GM19193 (cell line): ENCODE results near the gene RNF126.
A peak's percentile ranks its signal among the peaks of the same experiment; 100 is the strongest.

Experiments
- POLR2A ChIP-seq: IDR thresholded peaks from 4 replicates; pipeline ENCODE4 v1.6.1; 2011; ENCODE audit not compliant: insufficient read depth, insufficient read length; ENCODE audit errors: extremely low read depth

Gene RNF126

DNA sequence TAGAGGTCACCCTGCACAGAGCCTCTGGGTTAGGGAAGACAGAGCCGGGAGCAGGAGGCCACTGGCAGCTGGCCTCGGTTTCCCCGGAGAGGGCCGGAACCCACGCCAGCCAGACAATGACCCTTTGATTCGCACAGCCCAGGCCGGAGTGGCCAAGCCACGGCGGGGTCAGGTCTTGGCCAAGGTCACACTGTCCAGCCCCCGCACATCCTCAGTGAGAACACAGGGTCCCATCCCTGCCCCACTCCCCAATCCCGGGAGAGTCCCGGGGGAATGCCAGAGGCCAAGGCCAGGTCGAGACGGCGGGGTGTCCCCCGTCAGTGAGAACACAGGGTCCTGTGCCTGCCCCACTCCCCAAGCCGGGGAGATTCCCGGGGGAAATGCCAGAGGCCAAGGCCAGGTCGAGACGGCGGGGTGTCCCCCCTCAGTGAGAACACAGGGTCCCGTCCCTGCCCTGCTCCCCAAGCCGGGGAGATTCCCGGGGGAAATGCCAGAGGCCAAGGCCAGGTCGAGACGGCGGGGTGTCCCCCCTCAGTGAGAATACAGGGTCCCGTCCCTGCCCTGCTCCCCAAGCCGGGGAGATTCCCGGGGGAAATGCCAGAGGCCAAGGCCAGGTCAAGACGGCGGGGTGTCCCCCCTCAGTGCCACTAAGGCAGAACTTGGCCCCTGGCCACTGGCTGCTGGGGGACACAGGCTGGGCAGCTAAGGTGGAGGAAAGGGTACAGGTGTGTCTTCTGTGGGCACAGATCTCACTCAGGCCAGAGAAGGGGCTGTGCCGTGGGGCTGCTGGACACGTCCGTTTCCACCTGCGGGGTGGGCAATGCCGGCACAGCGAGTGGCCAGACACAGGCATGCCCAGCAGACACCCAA, 11.5 kb upstream of the RNF126 start:
- TF ChIP-seq POLR2A: no peak

DNA sequence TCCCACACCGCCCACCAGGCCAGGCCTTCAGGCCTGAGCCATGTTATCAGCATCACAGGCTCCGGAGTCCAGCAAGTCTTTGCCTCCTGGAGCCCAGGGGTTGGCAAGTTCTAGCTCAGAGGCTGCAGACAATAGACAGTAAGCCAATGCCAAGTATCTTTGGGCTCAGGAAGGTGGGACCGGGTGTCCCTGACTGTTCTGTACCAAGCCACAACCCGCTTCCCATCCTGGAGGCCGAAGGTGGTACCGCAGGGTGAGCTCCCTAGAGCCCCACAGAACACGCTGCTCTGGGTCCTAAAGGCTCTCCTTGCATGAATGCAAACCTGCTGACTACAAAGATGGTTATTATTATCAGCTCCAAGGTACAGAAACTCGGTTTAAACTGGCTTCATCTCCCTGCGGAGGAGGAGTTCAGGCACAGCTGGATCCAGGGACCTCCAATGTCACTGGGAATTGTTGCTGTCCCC, 7.6 kb upstream of the RNF126 start:
- no peak for TF ChIP-seq POLR2A

DNA sequence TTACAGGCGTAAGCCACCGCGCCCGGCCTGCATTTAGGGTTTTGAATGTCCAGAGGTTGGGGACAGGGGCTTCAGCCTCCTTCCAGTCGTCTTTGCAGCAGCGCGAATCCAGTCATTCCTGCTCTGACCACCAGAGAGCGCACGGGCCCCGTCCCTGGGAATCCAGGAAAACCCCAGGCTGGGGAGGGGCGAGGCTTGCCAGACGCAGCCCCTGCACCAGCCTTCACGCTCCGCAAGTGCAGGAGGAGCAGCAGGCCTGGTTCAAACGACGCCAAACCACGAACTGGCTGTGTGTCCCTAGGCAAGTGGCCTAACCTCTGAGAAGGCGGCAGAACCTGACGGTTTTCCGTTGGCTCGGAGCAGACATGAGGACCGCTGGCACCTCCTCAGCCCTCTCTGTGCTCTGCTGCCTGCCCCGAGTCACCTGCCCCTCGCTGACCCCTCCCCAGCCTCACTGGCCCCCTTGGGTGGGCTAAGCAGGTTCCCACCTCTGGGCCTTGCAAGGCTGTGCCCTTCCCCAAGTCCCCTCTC, 2.0 kb upstream of the RNF126 start:
- no peak for TF ChIP-seq POLR2A

DNA sequence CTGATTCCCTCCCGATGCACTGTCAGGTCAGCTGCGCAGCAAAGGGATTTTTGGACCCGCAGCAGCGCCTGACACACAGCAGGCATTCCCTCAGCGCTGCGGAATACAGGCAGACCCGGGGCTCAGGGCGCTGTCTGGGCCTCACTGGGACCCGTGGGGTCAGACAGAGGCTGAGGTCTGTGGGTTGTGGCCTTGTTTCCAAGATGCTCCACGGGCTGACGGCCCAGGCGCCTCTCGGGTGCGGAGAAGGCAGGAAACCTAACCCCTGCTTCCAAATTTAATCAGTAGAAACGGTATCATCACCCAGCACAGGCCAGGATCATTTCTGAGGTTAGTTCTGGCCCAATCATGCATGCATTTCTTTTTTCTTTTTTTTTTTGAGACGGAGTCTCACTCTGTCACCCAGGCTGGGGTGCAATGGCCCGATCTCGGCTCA, 686 bp upstream of the RNF126 start:
- TF ChIP-seq POLR2A: no peak

DNA sequence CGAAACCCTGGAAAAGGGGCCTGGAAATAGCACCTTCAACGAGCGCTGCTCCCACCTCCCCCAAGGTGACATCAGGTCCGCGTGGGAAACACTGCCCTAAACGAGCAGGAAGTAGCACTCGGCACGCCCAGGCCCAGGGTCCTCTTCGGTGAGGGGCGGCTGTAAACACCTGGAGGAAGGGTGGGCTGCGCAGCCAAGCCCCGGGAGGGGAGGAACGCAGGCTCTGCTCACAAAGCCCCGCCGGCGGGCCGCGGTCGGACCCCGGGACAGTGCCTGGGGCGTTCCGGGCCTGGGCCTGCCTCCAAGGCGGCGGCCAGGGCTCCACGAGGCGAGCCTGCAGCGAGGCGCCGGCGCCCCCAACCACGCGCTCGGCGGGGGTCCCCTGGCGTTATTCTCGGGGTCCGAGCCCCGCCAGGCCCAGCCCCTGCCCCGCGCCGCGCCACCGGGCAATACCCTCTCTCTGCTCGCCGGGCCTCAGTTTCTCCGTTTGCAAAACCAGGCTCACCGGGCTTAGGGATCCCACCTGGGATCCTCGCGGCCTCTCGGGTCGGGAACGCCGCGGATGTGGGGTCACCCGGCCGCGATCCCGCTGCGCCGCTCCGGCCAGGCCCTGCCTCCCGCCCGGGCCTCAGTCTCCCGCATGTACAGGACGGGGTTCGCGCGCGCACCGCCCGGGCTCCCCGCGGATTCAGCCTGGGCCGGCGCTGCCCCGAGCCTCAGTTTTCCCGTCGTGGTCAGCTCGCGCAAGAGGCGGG, 630 bp downstream of the RNF126 start:
- TF ChIP-seq POLR2A: peak; percentile 44

DNA sequence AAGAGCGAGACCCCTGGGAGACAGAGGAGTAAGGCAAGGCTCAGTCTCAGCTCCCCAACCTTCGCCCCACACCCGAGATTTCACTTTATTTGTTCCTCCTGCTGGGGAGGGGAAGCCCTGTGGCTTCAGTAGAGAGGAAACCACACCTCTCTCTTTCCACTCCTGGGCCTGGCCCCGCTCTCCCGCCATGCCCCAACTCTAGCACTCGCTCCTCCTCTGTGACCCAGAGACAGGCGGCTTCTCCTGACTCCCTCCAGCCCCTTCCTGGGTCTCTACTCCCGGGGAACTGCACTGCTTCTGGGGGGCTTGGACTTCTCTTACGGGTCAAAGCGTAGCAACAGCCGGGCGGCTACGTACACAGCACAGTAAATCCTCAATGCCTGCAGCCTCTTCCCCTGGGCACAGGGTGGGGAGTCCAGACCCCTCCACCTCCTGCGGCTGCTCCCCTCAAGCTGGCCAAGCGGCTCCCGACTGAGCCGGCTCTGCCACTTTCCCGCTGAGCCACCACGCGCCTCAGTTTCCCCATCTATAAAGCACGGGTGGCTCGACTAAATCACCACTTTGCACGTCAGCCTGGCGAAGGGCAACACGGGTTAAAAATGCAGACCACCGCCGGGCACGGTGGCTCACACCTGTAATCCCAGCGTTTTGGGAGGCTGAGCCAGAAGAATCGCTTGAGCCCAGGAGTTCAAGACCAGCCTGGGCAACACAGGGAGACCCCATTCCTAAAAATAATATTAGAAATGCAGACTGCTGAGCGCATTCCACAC, 1.4 kb downstream of the RNF126 start:
- peak; percentile 35 for TF ChIP-seq POLR2A

DNA sequence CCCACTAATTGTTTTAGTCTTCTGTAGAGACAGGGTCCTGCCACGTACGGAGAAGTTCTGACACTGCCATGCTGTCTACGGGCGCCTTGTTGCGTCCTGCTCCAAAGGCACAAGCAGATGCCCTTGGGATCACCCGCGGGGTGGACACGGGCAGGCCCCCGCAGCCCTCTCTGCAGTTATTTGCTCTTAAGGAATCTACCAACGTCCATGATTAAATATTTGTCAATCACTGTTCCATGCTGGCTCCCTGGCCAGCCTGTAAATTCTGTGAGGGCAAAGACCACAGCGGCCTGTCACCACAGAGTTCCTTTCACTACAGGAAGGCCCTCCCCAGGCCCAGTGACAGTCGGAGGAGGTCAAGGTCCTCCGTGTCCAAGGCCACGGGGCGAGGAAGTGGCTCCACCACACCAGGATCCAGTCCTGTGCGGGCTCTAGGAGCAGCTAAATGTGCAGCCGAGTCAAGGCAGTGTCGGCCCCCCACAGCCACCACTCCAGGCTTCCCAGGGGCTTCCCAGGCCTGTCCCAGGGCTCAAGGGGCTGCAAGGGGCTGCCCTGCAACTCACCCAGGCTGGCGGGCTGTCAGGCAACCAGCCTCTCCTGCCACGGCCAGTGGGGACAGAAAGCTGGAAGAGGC, 2.1 kb downstream of the RNF126 start:
- TF ChIP-seq POLR2A: no peak

DNA sequence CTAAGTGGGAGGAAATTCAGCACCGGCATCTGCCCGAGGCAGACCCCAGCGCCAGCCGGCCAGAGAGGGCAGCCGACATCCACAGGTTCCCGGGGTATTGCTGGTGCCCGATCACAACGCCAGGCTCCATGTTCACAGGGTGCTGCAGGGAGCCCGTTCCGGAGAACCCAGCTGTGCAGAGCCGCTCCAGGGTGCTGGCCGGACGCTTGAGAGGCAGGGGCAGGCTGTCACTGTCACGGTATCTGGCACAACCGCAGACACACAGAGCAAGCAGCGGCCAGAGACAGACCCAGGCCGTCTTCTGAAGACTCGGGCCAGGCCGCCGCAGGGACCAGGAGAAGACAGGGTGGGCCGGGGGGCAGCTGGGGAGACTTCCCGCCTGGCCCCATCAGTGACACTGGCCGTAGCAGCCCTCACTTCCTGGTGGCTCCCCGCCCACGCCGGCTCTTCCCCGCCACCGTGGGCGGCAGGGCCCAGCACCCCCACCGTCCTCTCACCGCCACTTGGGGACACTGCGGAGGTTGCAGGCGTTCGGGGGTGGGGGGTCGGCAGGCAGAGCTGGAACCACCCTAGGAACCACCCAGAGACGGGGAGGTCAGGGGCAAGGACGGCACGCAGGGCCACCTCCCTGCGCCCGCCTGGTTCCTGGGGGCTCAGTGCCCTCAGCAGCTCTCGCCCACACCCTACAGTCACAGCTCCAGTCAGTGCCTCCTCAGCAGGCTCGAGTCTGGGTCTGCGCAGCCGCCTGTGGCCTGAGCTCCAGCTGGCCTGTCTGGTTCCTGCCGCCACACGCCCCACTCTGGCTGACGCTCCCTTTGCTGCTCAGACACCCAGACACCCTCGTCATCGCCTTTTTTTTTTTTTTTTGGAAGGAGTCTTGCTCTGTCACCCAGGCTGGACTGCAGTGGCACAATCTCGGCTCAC, 3.8 kb downstream of the RNF126 start:
- no peak for TF ChIP-seq POLR2A

DNA sequence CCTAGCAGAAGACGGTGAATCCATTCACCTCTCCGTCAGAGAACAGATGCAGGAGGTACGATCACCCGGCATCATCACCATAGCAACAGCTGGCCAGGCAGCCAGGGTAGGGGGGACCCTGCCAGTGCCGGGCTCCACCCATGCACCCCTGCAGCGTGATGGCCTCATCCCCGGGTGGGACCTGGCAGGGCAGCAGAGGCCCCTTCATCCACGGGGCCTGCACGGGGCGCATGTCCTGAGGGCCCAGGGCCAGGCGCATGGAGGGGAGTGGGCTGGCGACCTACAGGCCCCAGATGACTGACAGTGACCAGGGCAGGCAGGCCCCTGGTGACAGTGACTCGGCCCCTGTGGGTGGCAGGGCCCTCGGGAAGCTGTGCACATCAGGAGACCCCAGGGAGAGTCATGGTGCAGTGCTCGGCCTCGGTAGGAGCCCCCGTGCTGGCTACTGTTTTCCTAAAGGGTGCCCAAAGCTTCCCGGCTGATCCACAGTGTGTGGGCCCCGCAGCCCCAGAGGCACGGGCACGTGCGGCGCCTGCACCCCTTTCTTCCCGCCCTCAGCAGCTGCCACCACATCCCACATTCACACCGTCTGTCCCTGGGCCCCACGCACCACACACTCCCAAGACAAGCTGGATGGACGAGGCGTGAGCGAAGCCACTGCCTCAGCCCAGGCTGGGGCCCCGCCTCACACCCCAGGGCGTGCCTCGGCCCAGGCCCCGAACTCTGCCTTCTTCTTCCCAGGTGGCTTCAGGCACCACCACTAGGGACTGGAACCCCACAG, 4.8 kb downstream of the RNF126 start:
- no peak for TF ChIP-seq POLR2A

DNA sequence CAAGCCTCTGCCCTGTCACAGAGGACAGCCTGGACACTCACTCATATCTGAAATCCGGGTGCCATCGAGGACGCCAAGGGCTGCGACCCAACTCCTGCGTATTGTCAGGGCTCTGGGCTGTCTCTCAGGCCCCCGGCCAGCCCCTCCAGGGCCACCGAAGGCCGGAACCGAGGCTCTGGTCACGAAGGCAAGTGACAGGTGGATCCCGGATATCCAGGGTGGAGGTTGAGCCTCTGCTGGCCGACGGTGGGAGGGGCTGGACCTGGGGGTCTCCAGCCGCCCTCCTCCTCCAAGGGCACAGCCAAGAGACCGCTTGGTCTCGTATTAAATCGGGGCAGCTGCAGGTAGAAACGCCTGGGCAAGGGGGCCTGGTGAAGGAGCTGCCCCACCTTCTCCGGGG, 5.4 kb downstream of the RNF126 start:
- TF ChIP-seq POLR2A: no peak

DNA sequence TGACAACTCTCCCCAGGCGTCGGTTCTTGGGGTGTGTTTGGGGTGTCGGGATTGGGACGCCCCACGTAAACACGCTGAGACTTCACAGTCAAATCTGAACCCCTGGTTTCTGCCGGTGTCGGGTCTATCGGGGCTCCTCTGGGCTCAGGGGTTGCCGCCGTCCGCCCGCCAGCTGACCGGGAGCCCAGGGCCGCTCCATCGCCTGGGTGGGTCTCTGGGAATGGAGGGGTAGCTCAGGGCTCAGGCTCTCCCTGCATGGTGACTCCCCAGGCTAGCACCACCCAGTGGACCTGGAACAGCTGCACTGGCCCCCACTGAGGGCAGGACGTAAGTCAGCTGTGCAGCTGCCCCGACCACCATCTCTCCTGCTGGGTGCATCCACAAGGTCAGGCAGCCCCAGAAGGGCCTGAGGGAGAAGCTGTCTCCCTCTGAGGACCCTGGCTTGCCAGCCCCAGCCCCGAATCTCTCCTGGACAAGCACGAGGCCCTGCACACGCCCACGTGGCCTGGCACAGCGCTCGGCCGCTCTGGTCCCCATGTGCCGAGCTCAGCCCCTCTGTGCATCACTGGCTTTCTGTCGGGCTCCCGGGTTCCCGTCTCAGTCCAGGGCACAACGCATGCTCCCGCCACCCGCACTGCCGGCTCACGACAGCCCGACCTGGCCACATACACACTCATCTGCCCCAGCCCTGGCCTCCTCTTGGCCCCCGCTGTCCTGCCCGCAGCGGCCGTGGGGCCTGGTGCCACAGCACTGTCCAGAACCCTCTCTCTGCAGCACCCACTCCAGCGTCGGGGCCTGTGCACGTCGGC, 6.1 kb downstream of the RNF126 start:
- TF ChIP-seq POLR2A: no peak

DNA sequence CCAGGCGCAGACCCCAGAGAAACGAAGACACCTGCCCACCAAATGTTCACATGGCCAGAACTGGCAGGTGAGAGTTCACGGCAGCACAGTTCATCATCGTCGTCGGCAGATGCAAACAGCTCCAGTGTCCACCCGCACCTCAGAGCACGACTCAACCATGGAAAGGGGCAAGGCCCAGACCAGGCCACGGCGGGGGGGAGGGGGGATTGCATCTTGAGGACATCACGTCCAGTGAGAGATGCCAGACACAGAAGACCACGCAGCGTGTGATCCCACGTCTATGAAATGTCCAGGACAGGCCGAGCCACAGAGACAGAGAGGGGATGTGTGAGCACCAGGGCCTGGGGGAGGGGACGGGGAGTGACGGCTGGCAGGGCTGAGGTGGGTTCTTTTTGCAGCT, 7.3 kb downstream of the RNF126 start:
- TF ChIP-seq POLR2A: no peak

DNA sequence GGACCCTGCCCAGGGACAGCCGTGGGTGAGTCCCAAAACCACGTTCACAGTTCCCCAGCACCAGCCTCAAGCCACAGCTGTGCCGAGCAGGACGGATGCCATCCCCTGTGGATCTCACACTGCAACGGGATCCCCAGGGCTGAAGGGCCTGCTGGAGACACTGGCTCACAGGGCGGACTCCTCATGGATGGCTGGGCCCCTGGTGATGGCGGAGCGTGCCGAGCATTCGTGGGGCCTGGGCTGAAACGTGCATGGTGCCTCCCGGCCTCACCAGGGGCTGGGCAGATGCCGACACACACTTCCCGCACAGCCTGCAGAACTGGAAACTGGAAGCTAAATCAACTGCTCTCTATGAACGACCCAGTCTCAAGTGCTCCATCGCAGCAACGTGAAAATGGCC, 9.6 kb downstream of the RNF126 start:
- TF ChIP-seq POLR2A: no peak
